HCT116 (cell line): Measurements from ENCODE around the gene NF1. TPM values are rescaled to one million over a fixed set of nuclear protein-coding genes. Genes with fewer than 3 reads are reported as not detected.

Experiments used
- ATAC-seq: fragments of 200-7000 bp; cut with Tn5 transposase; 2 replicates; pipeline ENCODE4 v1.9.1; 2020; ENCODE audit warnings: mild to moderate bottlenecking, moderate library complexity
- BruUV-seq: library from RNA; stranded (reverse); fragments of 400-500 nt; replicated peaks from 2 replicates; lab custom pipeline; 2021; lab: Mats Ljungman, UMichigan
- CTCF ChIA-PET: fragments of 300-600 bp; sonication (Branson Sonifier 250); formaldehyde crosslinking; loops from one replicate; lab custom pipeline; 2021; ENCODE audit warnings: antibody characterized with exemption; lab: Charles Lee
- POLR2A ChIA-PET: fragments of 300-600, 350-600 bp; sonication (Branson Sonifier 250); formaldehyde crosslinking; loops from one replicate; lab custom pipeline; 2021; ENCODE audit warnings: antibody characterized with exemption; lab: Charles Lee
- RAD21 ChIA-PET, 2 experiments: fragments of 300-600 bp; sonication (Branson Sonifier 250); formaldehyde crosslinking; loops; one replicate each; lab custom pipeline; 2023; ENCODE audit warnings: low total read pairs in 2 of 2; ENCODE audit not compliant: uncharacterized antibody in 2 of 2, unreplicated experiment in 2 of 2, low non-redundant PET in 1 of 2; lab: Charles Lee
- DNase-seq: peaks from one replicate; pipeline ENCODE4 v3.0.0-alpha.2; 2010; ENCODE audit warnings: low read depth, low spot score
- H2AFZ ChIP-seq: fragments of 200-600 bp; shearing (Covaris generic), sonication (generic); 2 replicates; pipeline ENCODE4 v1.6.1; 2017; ENCODE audit warnings: low read depth, mixed run types, mixed read lengths, antibody characterized with exemption, low read length; ENCODE audit not compliant: poor library complexity, severe bottlenecking
- H3K27ac ChIP-seq: 2 replicates; pipeline ENCODE4 v1.5.1; 2012; ENCODE audit warnings: low read depth, low read length
- H3K27me3 ChIP-seq: fragments of 200-600 bp; sonication (generic); 2 replicates; pipeline ENCODE4 v1.6.1; 2016; ENCODE audit warnings: mixed run types, low read length, mixed read lengths; ENCODE audit not compliant: insufficient read depth
- H3K36me3 ChIP-seq, 2 experiments: fragments of 200-500 bp in 1 of 2; fragments of 200-600 bp in 1 of 2; sonication (Bioruptor generic) in 1 of 2; sonication (generic) in 1 of 2; 2 replicates each; pipeline versions ENCODE4 v1.5.1 to v1.6.1; 2014 to 2016; ENCODE audit warnings: low read length in 2 of 2, inconsistent platforms in 1 of 2, mixed read lengths in 1 of 2, mixed run types in 1 of 2; ENCODE audit not compliant: insufficient read depth in 2 of 2, control insufficient read depth in 1 of 2
- H3K4me1 ChIP-seq, 2 experiments: fragments of 200-600 bp in 1 of 2; sonication (generic) in 1 of 2; 2 replicates each; pipeline versions ENCODE4 v1.5.1 to v1.6.1; 2012 to 2017; ENCODE audit warnings: low read length in 2 of 2, inconsistent platforms in 1 of 2, mild to moderate bottlenecking in 1 of 2, mixed read lengths in 1 of 2, mixed run types in 1 of 2, moderate library complexity in 1 of 2; ENCODE audit not compliant: insufficient read depth in 2 of 2, control insufficient read depth in 1 of 2
- H3K4me2 ChIP-seq: fragments of 200-600 bp; sonication (generic); 2 replicates; pipeline ENCODE4 v1.6.1; 2017; ENCODE audit warnings: mixed run types, low read length, mixed read lengths
- H3K4me3 ChIP-seq, 2 experiments: fragments of 200-600 bp in 1 of 2; sonication (generic) in 1 of 2; replicated peaks in 1 of 2; 2 replicates each; pipeline ENCODE4 v1.5.1; 2011 to 2016; ENCODE audit warnings: low read length in 2 of 2, control low read depth in 1 of 2, low read depth in 1 of 2, mild to moderate bottlenecking in 1 of 2, mixed read lengths in 1 of 2, mixed run types in 1 of 2
- H3K79me2 ChIP-seq: fragments of 200-600 bp; sonication (generic); 2 replicates; pipeline ENCODE4 v1.6.1; 2017; ENCODE audit warnings: mild to moderate bottlenecking, mixed run types, low read length, moderate library complexity, mixed read lengths; ENCODE audit not compliant: insufficient read depth
- H3K9ac ChIP-seq: fragments of 200-600 bp; sonication (generic); 2 replicates; pipeline ENCODE4 v1.6.1; 2016; ENCODE audit warnings: low read length, mixed read lengths
- H3K9me2 ChIP-seq: fragments of 200-600 bp; sonication (generic), shearing (Covaris generic); 2 replicates; pipeline ENCODE4 v1.6.1; 2017; ENCODE audit warnings: mixed run types, mild to moderate bottlenecking, moderate library complexity; ENCODE audit not compliant: insufficient read depth
- H3K9me3 ChIP-seq, 2 experiments: fragments of 200-500 bp in 1 of 2; fragments of 200-600 bp in 1 of 2; sonication (Bioruptor generic) in 1 of 2; sonication (generic) in 1 of 2; 2 replicates each; pipeline ENCODE4 v1.6.1; 2014 to 2017; ENCODE audit warnings: low read length in 2 of 2, mixed read lengths in 2 of 2, inconsistent platforms in 1 of 2, low read depth in 1 of 2, mild to moderate bottlenecking in 1 of 2, mixed run types in 1 of 2, moderate library complexity in 1 of 2; ENCODE audit not compliant: control insufficient read depth in 1 of 2, insufficient read depth in 1 of 2
- H4K20me1 ChIP-seq: fragments of 200-600 bp; sonication (generic), shearing (Covaris generic); 2 replicates; pipeline ENCODE4 v1.6.1; 2017; ENCODE audit warnings: mixed run types, mild to moderate bottlenecking, moderate library complexity; ENCODE audit not compliant: insufficient read depth
- CTCF ChIP-seq, 3 experiments: fragments of 200-600 bp in 1 of 3; sonication (generic) in 1 of 3; IDR thresholded peaks in 2 of 3; conservative IDR thresholded peaks in 1 of 3; 2 replicates each; pipeline ENCODE4 v1.5.1; 2012 to 2017; ENCODE audit warnings: low read depth in 2 of 3, low read length in 2 of 3, antibody characterized with exemption in 1 of 3, borderline replicate concordance in 1 of 3, control low read depth in 1 of 3, mild to moderate bottlenecking in 1 of 3, mixed read lengths in 1 of 3, mixed run types in 1 of 3, moderate library complexity in 1 of 3; ENCODE audit not compliant: insufficient read depth in 1 of 3
- REST ChIP-seq: IDR thresholded peaks from 2 replicates; pipeline ENCODE4 v1.6.1; 2012; ENCODE audit warnings: low read depth
- SP1 ChIP-seq: IDR thresholded peaks from 2 replicates; pipeline ENCODE4 v1.6.1; 2012; ENCODE audit warnings: low read depth
- ZBTB33 ChIP-seq: IDR thresholded peaks from 2 replicates; pipeline ENCODE4 v1.6.1; 2011; ENCODE audit warnings: mild to moderate bottlenecking, low read length, moderate library complexity; ENCODE audit not compliant: insufficient replicate concordance; ENCODE audit errors: extremely low read depth
- intact Hi-C: fragments of 100-400 bp; cut with micrococcal nuclease; formaldehyde crosslinking; loops from 2 replicates; pipeline ENCODE4 v1.10.0; 2022
- total RNA-seq: library from RNA; stranded (reverse); gene quantifications from one replicate; pipeline ENCODE4 v1.2.1, GENCODE V29; 2021; ENCODE audit not compliant: unreplicated experiment

The NF1 gene
- total RNA-seq, 1 experiment from 2014 or later, result 20.8 TPM

- H3K79me2 ChIP-seq, result no peaks in the 10 kb centered on the region
- intact Hi-C loops, result no loop called here
- no peak overlapping the region for H3K9ac ChIP-seq
- H3K27ac ChIP-seq, result no peak overlapping the region
- no peaks in the 10 kb centered on the region for H4K20me1 ChIP-seq
- H3K9me3 ChIP-seq, result no peaks in the 10 kb centered on the region
- DNase-seq, result no peak
- ChIA-PET POLR2A (no interaction called here), RAD21 (no interaction called here), CTCF (interaction anchor here (0.7 kb wide), 1 partner anchor 9 kb away, joined by 3 read pairs; no protein-coding TSS in a partner anchor)
- no peak overlapping the region for H2AFZ ChIP-seq
- H3K36me3 ChIP-seq, result 0 out of 4 replicates have a peak, but pooled peaks cover 3 to 9% of the 10 kb centered on the region in 2 experiments
- H3K27me3 ChIP-seq, result no peaks in the 10 kb centered on the region
- BruUV-seq, result no TSS peak
- H3K4me2 ChIP-seq, result no peak overlapping the region
- no peaks in the 10 kb centered on the region for H3K9me2 ChIP-seq
- H3K4me3 ChIP-seq, result no peak overlapping the region
- peak in 2 of 3 experiments; percentile 36 to 52; a peak in 4 of 6 replicates for TF ChIP-seq CTCF (IDR thresholded peaks at IDR 0.05 in 2 of 3, conservative IDR thresholded peaks at IDR 0.05 in 1 of 3; ENCODE audit: borderline replicate concordance in 1 of 3, insufficient read depth in 1 of 3, low read depth in 2 of 3, low read length in 2 of 3)
- TF ChIP-seq ZBTB33, result no peak
- TF ChIP-seq REST, result no peak
- TF ChIP-seq SP1, result no peak
- TF ChIP-seq, all 23 proteins: peak for 1
- peaks cover 16 to 18% of the 10 kb centered on the region in 2 experiments for H3K4me1 ChIP-seq
- ATAC-seq, result no peak
Measured at GRCh38 chr17:31266042-31266441, 171.3 kb downstream of the NF1 start.
